ENCODE measurements around the gene CAPS.

The CAPS gene

DNA sequence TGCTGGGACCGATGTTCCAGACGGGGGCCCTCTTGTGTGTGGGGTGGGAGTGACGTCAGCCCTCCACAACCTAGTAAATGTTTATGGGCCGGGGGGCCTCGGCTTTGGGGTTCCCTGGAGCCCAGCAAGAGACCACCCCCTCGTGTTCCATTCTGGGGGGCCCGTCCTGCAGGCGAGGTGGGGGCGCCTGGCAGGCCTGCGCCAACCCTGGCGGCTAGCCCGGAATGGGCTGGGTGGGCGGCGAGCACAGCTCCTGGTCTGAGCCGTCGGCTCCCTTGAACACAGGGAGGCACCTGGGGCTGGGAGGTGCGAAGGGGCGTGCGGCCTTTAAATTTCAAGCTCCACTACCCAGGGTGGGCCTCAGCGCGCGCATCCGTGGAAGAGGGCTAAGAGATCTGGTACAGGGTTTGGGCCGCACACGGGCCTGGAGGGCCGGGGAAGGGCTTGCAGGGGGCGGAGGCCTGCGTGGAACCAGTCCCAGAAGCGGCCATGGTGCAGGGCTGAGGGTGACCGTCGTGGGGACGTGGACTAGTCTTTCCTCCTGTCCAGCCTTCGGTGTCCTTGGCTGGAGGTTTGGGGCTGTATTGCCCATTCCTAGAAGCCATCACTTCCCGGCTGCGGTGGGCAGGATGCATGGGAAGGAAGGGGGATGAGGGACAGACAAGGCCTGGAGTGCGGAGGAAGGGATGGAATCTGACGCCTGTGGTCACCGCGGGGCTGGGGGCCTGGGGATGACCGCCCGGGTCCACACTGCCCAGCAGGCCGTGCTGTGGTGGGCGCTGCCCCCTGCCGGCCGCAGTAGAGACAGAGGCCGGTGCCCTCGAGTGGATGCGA, 21.9 kb upstream of the CAPS start:
- no peak for DNase-seq (ENCODE audit: low read depth)

DNA sequence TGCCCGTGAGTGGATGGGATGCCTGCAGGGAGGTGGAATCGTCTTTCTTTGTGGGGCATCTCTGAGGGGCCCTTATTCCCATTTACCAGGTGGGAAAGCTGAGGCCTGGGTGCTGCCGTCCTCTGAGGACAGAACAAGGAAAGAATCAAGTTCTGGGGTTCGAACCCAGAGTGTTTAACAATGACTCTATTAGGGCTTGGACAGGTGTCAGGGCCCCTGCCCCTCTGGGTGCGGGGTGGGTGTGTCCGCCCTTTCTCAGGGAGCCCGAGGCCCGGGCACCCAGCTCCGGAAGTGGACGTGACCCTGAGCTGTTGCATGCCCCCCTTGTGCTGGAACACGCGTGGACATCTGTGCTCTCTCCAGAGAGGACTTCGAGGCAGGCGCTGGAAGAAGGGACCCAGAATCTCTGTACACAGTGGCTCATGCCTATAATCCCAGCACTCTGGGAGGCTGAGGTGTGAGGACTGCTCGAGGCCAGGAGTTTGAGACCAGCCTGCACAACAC, 21.2 kb upstream of the CAPS start:
- DNase-seq (ENCODE audit: low read depth), result no peak

DNA sequence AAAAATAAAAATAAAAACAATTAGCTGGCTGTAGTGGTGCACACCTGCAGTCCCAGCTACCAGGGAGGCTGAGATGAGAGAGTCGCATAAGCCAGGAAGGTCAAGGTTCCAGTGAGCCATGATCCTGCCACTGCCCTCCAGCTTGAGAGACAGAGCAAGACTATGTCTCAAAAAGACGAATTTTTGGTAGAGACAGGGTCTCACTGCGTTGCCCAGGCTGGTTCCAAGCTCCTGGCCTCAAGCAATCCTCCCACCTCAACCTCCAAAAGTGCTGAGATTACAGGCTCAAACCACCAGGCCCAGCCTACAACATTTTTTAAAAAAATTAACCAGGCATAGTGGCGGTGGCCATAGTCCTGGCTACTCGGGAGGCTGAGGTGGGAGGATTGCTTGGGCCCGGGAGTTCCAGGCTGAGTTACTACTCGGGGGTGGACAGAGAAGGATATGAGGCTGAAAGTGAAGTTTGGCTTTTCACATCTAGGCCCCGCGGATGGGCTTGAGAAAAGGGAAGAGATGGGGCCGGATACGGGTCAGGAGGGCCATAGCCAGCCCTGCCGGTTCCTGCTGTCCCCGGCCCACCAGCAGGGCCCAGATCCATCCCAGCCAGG, 20.7 kb upstream of the CAPS start:
- DNase-seq (ENCODE audit: low read depth), result no peak

DNA sequence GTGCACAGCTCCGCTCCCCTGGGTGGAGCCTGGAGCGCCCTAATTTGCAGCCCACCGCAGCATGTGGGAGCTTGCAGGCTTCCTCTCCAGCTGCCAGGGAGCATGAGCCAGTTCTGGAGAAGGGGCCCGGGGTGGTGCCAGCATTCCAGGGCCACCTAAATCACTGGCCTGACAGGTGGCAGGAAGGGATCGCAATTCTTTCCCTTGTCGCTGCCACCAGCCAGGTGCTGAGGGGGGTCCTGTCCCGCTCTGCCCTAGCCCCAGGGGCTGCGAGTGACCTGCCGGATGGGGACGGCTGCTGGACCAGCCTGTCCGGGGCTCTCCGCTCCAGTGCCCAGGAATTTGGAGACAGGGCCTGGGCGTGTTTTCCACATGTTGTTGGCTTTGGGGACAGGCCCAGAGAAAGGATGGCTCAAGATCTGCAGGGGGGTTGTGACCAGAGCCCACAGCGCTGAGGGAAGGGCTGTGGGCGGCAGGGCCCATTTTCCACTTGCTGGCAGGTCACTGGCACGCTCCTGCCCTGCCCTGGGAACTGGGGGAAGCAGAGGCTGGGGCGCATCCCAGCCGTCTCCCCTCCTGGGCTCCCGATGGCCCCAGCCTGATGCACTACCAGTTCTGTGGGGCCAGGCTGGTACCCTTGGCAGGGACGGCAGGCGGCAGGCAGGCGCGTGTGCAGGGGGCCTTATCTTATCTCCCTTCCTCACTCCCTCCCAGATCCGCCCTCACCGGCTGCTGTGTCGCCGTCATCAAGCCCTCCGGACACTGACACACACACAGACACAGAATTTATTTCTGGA, 19.9 kb upstream of the CAPS start:
- no peak for DNase-seq (ENCODE audit: low read depth)

DNA sequence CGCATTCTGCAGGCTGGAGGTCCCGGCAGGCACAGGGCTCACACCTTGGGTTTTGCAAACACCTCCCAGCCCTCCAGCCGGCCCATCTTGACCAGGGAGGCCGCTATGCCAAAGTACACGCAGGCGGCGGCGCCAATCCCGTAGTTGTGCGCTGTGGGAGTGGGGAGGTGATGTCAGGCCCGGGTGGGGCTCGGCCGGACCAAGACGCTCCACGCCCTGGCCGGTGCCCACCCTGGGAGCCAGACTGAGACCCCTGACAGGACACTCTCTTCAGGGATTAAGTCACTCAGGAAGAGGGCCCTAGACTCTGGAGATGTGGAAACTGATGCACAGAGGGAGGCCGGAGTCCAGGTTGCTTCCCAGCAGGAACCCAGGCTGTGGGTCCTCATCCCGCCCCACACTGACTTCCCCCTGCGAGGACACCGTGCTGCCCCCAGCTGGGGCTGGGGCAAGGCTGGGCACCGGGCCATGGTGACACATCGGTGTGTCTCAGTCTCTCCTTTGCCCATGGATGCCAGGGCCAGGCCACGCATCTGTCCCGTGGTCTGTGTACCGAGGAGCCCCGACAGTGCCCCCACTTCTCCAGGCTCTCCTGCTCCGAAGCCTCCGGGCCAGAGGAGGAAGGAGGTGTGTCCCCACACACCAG, 19.2 kb upstream of the CAPS start:
- DNase-seq (ENCODE audit: low read depth), result no peak

DNA sequence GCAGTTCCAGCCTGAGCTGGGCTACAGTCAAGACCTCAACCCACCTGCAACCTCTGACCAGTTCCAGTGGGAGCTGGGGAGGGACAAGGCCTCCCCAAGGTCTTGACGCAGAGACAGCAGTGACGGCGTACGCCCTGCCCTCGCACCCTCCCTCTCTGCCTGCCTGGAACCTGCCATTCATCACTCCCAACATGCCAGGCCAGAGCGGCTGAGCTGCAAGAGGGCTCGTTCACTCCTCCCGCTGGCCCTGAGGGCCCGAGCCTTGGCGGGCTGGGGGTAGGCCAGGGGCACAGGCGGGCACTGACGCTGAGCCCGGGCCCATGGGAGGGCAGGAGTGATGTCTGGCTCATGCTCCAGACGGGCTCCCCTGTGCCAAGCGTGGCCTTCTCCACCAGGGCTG, 18.6 kb upstream of the CAPS start:
- DNase-seq (ENCODE audit: low read depth), result no peak

DNA sequence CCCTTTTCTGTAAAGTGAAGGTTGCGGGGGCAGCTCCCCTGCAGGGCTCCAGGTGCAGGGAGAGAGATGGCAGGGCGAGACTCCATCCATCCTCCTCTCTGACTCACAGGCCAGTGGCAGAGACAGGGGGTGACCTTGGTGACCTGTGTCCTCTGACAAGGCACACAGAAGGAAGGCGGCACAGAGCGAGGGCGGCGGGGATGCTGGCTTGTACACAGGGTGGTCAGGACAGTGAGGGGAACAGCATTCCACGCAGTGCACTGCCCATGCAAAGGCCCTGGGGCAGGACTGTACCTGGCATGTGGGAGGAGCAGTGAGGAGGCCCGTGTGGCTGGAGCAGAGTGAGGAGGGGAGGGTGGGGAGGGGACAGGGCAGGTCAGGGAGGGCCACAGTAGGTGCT, 18.2 kb upstream of the CAPS start:
- no peak for DNase-seq (ENCODE audit: low read depth)

DNA sequence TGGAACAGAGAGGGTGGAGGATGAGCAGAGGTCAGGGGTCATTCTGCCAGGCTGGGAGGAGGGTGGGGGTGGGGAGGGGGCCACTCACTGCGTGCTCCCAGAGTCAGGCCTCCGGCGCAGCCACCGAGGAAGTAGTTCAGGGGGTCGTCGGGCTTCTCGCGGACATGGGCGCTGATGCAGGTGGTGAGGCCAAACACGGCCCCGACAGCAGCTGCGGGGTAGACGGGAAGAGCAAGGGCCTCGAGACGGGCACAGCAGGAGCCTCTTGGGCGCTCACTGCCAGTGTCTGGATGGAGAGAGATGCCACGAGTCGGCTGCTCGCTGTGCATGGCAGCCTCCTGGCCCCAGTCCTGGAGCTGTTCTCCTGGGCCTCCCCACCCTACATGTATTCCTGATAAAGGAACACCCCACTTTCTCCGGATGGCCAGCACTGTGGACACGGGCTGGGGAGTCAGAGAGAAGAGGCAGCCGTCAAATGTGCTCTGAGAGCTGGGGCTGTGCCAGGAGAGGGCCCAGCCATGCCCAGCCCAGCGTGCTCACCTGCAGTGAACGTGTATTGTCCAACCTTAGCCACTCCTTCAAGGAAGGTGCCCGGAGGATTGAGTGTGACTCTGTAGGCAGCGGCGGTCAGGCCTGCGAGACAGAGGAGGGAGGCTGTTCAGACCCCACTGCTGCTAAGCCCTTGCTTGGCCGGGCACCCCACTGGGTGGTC, 17.5 kb upstream of the CAPS start:
- DNase-seq (ENCODE audit: low read depth), result no peak

DNA sequence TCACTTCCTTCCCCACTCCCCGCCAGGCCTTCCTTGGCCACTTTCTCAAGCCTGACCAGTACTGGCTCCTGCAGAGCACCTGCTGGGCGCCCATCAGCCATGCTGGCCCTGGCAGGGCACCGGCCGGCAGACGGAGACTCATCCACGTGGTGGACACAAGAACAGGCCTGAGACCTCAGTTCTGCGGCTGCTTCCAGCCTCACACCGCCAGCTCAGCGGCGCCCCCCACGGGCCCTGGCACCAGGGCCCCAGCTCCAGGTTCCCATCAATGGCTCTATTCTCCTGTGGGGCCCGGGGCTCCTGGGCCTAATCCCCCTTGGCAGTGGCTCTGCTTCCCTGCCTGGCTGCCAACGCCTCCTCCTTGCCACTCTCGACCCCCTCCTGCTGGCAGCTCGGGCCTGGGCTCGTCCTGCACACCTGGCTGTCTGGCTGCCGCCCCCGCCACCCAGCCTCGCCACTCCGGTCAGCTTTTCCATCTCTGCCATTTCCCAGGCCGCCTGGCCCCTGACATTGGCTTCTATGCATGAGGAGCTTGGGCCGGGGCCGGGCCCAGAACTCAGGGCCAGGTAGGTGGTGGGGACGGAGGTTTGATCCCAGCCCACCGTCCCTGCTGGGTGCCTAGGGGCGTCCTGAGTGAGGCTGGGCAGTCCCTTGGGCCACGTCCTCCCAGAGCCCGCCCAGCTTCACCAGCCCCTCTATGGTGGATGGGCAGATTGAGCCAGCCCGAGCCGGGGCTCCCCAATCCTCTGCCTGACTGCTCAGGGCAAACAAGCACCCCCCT, 16.7 kb upstream of the CAPS start:
- no peak for DNase-seq (ENCODE audit: low read depth)

DNA sequence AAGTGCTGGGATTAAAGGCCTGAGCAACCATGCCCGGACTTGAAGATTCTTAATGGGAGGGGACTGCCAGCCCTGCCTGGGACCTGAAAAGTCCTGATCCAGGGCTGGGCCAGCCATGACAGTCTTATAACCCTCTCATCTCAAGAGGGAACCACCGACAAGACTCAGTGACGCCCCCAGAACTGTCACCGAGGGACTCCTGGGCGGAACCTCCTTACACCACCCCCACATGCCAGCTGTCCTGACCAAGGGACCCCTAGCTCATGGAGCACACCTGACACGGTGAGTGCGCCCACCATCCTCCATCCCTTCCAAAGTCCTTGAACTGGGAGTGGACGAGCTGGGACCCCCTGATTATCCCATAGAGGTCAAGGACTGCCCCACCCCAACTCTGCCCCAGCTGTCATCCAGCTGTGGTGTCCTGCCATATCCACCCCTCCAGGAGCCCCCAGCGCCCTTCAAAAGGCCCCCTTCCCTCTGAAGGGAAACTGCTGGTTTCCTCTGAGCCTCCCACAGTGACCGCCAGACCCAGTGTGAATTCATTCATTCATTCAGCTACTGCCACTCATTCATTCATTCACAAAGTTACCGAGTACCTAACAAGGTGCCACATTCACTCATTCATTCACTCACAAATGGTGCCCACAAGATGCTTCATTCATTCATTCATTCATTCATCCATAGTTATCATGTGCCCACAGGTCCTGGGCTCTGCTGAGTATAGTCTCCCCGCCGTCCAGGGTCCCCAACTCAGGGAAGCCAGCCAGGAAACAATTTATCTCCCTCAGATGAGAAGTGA, 14.1 kb upstream of the CAPS start:
- no peak for DNase-seq (ENCODE audit: low read depth)

DNA sequence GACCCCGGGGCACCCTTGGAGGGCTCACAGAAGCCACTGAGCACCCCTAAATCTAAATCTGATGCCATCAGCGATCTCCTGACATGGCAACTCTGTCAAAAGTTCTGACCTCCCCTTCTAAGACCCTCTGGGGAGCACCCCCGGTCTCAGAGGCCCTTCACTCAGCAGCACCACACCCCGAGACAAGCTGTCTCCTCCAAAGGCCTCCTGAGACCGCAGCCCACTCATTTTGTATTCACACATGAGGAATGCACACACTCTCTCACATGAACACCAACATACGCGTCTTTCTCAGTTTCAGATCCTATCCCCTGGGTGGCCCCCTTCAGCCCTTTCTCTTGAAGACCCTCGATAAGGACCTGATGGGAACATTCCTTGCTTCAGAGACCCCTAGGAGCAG, 13.1 kb upstream of the CAPS start:
- no peak for DNase-seq (ENCODE audit: low read depth)

DNA sequence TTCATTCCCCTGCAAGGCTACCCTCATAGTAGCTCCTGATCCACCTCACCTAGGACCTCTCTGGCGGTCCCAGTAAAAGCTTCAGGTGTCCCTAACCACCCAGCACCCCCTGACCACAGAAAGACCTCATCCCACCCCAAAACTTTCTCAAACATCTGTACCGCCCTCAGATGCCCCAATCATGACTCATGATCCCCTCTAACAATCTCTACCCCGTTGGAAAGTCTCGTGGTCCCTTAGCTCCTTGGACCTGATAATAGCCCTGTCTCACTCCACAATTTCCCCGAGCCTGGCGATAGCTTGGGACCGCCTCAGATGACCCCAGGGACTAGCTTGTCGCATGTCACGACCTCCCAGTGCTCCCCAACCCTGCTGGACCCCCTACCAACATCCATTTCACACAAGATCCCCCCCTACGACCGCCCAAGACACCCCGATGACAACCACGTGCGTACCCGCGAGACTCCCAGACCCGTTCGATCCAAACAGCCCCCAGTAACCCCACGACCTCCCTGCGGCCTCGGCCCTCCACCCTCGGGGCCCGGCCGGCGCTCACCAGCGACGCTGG, 10.9 kb upstream of the CAPS start:
- no peak for DNase-seq (ENCODE audit: low read depth)

DNA sequence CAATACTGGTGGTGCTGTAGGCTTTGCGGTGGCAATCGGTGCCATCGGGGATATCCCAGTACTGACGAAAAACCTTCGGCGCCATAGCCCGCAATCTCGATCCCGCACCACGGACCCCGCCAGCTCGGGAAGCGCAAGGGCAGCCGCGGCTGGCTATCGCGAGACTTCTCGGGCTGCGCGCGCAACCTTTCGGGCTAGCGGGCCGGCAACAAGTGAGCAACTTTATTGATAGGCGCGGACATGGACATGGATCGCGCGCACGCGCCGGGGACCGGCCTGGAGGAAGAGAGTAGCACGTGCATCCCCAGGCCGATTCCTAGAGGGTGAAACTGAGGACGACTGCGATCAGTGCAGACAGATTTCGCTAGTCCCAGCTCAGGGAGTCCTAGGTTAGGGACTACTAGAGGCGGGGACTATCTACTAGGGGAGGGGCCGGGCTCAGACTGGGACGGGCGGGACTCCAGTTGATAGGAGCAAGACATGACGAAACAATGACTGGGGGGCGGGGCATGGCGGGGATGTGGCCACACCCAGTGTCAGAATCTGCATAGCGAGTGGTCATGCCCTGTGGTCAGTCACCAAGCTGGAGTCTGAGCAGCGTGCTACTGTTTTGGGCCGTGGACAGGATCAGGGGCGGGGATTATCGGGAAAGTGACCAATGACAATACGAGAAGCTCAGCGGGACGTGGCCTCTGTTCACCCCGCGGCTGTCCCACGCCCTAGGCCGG, 10.3 kb upstream of the CAPS start, which contains the start of gene NDUFA11:
TSS of gene NDUFA11 (minus strand) at position 167 of the 728 bp plus-strand sequence. CDS start at position 85, 82 bp downstream.
- DNase-seq (ENCODE audit: low read depth), result peak; percentile 96

DNA sequence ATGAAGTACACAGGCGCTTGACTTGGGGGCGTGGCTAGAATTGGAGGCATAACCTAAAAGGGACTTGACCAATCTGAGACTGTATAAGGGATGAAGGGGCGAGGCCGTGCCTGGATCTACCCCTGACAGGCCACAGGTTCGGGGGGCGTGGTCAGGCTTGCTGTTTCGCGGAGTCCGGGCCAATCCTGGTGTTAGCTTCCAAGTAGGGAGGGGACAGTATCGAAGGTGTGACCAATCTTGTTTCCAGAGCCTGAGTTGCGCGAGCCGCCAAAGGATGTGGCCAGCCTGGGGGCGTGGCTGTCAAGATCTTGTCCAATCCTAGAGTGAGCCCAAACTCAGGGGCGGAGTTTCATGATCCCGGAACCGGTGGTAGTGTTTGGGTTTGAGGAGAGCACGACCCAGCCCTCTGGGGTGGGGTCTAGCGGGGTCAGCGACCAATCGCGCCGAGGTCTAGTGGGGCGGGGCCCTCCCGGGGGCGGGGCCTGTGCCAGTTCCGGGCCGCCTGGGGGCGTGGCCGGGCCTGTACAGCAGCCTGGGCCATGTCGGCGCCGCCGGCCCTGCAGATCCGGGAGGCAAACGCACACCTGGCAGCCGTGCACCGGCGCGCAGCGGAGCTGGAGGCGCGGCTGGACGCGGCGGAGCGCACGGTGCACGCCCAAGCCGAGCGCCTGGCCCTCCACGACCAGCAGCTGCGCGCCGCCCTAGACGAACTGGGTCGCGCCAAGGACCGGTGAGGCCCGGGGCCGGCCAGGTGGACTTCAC, 9.5 kb upstream of the CAPS start, which contains the start of gene VMAC:
TSS of gene VMAC (plus strand) at position 521 of the 762 bp plus-strand sequence. CDS start at position 540, 19 bp downstream.
- peak; percentile 100 for DNase-seq (ENCODE audit: low read depth)

DNA sequence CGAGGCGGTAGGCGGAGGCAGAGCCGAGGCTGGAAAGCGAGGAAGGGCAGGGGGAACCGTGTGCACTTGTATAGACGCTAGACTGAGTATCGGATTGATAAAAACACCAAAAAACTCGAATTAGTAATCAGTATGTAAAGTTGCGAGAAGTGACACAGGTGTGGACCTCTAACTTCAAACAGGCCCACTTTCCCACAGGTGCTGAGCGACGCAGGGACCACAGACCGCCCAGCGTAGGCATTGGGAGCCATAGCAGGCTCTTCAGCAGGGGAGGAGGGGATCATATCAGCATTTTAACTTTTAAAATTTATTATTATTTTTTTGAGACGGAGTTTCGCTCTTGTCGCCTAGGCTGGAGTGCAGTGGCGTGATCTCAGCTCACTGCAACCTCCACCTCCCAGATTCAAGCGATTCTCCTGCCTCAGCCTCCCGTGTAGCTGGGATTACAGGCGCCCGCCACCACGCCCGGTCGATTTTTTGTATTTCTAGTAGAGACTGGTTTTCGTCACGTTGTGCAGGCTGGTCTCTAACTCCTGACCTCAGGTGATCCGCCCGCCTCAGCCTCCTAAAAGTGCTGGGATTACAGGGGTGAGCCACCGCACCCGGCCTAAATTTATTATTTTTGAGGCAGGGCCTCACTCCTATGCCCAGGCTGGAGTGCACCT, 8.8 kb upstream of the CAPS start:
- no peak for DNase-seq (ENCODE audit: low read depth)

DNA sequence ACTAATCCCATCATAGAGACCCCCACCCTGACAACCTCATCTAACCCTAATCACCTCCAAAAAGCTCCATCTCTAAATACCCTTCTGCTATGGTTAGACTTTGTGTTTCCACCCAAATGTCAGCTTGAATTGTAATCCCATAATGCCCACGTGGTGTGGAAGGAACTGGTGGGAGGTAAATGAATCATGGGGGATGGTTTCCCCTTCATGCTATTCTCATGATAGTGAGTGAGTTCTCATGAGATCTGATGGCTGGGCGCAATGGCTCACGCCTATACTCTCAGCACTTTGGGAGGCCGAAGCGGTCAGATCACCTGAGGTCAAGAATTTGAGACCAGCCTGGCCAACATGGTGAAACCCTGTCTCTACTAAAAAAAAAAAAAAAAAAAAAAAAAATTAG, 6.8 kb upstream of the CAPS start:
- no peak for DNase-seq (ENCODE audit: low read depth)

DNA sequence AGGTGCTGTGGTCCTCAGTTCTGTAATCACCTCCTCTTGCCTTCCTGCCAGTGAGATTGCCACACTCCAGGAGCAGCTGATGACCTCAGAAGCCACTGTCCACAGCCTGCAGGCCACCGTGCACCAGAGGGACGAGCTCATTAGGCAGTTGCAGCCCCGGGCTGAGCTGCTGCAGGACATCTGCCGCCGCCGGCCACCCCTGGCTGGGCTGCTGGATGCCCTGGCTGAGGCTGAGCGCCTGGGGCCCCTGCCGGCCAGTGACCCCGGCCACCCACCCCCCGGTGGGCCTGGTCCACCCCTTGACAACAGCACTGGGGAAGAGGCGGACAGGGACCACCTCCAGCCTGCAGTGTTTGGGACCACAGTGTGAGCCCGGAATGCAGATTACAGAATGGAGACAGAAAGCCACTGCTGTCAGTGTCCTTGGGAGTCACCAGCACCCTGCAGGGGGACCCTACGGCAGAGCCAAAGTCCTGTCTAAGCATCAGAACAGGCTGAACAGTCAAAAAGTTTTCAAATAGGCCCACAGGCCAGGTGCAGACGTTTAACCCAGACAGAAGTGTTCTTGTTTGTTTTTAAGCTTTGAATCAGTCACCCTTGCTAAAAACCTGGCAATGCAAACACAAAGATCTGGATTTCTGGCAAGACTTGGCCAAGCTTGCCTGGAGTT, 5.1 kb upstream of the CAPS start:
- DNase-seq (ENCODE audit: low read depth), result no peak

Measured in T follicular helper cell (primary cell).